HG03097 (cell line): ENCODE data around the gene FBXO38.
"Not testable (repeated sequence)": the region's sequence is repeated elsewhere in the genome, so short reads cannot be mapped to it uniquely, and the experiment has no call there.

ENCODE experiments used
- ATAC-seq: cut with Tn5 transposase; IDR thresholded peaks from one replicate; pipeline ENCODE4 v1.9.1; 2021; ENCODE audit not compliant: unreplicated experiment, low FRiP score

The FBXO38 gene

DNA sequence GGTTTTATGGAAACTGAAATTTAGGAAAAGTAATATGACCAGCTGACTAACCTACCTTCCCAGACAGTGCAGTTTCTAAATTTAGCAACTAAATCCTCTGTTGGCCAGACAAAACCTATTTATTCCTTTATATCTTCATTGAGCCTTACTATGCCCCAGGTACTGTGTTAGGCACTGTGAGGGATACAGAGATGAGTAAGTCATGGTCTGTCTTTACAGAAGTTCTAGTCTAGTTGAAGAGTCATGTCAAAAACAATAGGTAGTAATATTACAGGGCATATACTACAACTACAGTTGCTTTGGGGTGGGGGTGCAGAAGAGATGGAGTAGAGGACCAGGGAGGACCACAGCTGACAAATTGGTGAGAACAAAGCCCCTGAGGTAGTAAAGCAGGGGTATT lies 42.8 kb downstream of the FBXO38 start:
- ATAC-seq: no peak

DNA sequence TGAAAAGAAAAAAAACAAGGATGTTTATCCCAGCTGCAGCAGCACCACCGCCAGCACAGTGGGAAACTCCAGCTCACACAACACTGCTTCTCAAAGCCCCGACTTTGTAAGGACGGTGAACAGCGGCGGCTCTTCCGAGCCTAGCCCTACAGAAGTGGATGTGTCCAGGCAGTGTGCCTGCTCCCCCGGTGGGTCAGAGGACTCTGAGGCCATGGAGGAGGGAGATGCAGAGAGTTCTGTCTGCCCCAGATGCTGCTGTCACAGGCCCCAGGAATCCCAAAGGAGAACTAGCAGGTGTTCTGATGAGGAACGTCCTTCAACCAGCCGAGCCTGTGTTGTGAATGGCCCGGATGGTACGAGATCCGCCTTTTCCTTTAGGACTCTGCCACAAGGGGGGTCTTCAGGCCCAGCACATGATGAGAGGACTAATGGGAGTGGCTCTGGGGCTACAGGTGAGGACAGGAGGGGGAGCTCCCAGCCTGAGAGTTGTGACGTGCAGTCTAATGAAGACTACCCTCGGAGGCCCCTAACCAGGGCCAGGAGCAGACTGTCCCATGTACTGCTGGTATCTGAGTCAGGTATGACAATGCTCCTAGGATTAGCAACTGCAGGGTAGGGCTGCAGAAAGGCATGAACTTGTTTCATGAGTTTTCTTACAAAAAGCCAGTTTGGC lies 43.7 kb downstream of the FBXO38 start:
- no peak for ATAC-seq

DNA sequence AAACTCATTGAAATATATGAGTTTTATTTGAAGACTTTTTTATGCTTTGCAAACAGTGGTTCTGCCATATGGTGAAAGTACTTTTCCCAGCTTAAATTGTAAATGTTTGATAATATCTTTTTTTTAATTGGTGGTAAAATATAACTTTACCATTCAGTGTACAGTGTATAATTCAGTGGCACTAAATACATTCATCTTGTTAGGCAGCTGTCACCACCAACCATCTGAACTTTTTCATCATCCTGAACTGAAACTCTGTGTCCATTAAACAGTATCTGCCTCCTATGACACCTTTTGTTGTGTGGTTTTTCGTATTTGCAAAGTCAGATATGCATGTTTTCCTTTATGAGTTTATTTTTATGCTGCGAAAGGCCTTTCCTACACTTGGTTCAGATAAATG lies 45.1 kb downstream of the FBXO38 start:
- ATAC-seq: no peak

DNA sequence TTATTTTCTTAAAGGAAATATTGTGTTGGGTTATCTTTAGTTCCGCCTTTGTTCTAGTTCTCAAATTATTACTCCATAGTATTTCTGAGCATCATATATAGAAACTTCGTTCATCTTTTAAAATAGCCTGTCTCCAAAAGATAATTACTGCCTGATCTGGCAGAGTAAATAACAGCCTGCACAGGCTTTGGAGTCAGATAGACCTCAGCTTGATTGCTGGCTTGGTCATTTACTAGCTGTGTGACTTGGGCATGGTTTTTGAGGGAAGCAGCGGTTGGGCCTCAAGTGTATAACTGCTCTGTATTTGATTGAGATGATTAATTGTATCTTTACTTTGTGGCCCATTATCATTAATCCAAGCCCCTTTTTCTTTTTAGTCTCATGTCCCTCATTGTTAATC lies 50.1 kb downstream of the FBXO38 start:
- no peak for ATAC-seq

DNA sequence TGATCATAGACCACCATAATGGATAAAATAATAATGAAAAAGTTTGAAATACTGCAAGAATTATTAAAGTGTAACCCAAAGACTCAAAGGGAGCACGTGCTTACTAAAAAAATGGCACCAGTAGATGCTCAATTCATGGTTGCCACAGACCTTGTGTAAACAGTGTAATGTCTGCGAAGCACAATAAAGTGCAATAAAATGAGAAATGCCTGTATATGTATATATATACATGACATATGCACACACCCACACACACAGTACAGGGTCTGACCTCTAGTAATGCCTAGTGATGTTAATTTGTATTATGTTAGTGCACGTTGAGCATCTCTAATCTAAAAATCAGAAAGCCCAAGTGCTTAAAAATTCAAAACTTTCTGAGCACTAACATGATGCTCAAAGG lies 52.3 kb downstream of the FBXO38 start:
- ATAC-seq: no peak

DNA sequence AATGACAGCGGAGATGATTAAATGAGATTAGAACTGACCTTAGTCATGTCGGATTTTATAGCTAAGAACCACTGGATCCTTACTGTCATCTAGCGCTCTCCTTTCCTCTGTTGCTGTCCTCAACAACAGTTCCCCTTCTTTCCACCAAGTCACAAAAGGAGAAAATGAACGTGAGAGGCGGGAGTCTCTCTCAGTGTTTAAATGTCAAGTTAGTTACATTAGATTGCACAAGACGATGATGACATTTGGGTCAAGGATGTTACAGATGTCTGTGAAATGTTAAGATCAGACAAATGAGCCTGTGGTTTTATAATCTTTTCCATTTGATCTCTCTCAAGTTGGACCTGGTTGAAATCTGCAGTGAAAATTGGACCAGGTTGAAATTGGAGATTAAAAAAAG lies 53.5 kb downstream of the FBXO38 start:
- ATAC-seq: no peak

DNA sequence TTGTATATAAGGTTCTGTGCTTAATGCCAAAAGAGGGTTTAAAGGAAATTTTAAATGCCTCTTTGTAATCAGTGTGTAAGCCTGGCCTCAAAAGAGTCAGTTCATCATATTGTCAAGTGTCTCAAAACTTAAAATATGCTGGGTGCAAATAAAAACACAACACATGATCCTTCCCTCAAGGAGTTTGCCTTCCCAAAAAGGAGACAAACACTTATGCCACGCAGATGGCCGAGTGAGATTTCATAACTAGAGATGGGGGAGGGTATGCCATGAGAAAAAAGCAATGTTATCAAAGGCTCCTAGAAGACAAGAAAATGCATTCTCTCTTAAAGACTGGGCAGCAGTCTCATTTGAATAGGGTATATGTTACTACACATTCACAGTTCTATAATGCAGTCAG lies 55.2 kb downstream of the FBXO38 start:
- no peak for ATAC-seq

DNA sequence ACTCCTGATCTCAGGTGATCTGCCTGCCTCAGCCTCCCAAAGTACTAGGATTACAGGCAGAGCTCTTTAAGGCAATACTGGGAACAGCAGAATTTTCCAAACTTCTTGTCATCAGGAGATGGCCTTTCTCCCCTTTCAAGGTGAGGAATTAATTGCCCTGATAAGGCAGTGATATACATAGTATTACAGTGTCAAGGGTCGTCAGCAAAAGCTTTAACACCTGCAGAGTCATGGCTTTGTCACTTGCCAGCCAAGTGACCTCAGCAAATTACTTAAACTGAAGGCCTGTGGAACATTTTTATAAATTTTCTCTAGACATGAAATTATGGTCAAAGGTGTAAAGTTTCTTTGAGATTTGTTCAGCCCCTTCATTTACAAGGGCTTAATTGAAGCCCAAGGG lies 59.5 kb downstream of the FBXO38 start:
- no peak for ATAC-seq

DNA sequence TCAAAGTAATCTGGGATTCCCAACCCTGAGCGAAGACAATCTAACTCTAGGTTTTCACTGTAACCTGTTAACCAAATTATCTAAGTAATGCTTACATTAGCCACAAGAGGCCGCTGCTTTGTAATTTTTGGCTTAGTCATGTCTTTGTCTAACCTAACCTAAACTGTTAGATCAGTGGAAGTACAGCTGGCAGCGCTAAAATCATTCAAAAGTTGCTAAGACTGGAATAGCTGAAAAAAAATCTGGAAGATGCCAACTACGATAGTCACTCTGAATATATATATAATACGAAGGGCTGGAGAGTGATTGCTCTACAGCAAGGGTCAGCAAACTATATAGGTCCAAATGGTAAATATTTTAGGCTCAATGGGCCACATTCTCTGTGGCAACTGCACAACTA lies 60.2 kb downstream of the FBXO38 start:
- peak; percentile 78 for ATAC-seq

DNA sequence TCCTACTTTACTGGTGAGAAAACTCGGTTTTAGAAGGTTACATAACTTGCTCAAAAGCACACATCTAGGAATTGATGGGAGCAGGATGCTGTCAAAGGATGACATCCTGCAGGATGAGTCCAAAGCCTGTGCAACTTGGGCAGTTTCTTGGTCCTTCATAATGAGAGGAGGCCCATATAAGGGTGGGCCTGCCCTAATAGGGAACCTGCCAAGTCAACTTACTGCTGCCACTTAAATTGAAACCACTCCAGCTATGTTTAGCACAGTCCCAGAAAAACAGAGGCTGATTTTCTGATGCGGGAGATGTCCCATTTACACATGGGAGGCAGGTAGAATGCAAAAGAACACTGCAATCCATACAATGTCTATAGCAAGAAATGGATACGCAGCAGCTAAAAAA lies 61.8 kb downstream of the FBXO38 start:
- ATAC-seq: no peak

DNA sequence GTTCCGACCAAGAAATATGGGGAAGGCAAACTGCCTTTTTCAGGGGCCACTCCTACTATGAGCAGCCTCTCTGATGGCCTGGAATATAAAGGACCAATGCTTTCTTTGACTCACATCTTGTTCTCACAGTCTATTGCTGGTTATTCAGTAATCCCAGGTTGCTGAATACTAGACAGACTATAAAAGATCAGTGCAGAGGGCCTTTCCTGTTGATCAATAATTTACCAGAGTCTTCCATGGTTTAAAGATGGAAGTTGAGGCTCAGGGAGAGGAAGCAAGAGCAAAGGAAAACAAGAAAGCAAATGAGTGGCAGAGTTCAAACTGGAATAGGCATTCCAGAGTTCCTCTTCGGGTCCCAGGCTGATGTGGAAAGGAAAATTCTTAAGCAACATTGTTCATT lies 62.9 kb downstream of the FBXO38 start:
- ATAC-seq: no peak

DNA sequence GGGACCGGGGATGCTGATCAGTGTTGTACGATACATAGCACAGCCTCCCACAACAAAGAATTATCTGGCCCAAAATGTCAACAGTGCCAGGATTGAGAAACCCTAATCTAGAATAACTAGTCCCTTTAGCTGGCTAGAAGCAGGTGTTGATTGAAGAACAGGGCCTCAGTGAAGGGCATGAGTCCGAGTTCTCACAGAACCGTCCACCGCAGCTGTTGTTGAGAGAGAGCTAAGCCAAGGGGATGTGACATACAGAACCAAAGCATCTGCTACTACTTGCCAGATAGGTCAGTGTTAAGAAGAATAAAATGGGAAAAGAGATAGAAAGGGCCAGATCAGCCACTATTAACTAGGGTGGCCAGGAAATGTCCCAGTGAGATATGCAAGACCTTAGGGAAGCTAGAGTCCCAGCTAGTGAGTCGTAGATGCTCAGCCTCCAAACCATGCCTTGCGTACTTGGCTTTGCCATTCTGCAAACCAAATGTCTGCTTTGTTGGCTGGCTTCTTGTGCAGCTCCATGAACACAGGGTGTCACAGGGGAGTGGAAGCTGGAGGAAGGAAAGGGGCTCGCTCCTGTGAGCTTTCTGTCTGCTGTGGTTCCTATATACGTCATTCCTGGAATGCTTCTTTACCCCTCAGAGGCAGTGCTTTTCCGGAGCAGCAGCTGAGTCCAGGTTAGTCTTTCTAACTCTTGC lies 68.9 kb downstream of the FBXO38 start:
- ATAC-seq: no peak

DNA sequence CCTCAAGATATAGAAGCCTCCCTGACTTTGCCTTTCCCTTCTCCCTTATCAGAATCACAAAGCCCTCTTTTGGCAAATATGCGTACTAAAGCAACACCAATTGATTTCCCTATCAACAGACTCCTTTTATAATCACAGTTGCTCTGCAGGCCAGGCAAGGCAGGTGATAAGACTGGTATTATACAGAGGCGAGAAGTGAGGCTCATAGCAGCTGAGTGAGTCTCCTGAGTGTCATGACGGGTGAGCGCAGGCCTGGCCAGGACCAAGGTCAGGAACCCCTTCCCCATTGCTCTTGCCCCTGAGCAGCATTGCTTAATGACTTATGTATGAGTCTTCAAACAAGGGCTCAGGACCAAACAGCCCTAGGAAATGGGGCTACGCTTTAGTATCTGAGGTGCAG lies 70.8 kb downstream of the FBXO38 start:
- no peak for ATAC-seq

DNA sequence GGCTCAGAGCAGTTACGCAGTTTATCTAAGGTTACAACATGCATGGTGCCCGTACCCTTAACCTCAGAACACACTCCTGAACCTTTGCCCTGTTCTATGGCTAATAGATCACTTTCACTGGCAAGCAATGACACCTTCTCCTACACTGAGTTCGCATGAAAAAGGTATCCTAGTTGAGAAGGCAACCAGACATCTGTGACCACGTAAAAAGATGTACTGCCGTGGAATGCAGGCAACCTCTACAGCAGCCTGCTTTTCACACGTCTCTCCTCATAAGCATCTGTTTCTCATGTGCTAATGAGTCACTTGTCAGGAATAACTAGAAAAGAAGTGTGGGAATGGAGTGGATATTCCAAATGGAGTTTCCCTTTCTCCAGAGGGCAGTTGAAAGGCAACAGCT lies 71.4 kb downstream of the FBXO38 start:
- no peak for ATAC-seq

DNA sequence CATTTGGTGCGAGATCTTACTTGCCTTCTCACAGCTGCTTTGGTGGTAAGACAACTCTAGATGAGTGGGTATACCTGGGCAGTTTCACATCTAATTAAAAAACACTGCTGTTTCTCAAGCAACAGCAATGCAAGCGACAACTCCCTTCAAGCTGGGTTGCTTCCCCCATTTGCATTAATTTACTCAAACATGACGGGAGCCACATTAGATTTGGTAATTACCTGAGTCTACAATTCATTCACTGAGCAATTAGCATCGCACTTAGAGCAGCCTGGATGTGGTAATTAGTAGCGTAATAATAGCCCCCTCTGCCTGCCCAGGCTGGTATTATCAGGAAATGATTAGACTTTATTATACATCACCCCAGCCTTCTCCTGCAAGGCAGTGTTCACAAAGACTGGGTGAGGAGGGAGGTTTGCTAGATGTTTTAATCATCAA lies 73.4 kb downstream of the FBXO38 start:
- no peak for ATAC-seq

DNA sequence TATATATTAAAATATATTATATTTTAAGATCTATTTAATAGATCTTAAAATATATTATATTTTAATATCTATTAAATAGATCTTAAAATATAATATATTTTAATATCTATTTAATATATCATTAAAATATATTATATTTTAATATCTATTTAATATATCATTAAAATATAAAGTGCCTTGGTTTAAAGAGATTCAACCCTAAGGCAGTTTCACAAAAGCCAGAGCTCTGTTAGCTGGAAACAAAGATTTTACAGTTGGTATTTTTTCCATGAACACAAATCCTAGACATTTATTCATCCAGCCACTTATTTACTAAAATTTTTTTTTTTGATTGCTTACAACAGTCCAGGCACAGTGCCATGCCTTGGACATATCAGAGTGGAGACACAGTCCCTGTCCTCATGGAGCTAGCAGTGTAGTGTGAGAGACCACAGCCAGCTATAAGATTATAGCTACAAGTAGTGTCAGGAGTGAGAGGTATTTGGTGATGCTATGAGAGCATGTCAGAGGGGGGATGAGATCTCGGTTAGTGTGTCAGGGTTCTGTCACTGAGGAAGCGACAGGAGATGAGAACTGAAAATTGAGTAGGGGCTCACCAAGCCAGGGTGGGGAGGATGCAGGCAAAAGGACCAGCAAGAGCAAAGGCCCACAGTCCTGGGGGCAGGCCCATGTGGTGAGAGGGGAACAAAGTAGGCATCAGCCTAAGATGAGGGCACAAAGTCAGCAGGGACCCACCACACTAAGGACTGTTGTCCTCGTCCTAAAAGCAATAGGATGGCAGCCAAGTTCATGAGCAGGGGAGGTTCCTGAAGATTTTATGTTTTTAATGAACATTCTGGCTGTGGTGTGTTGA lies 74.5 kb downstream of the FBXO38 start:
- no peak for ATAC-seq

DNA sequence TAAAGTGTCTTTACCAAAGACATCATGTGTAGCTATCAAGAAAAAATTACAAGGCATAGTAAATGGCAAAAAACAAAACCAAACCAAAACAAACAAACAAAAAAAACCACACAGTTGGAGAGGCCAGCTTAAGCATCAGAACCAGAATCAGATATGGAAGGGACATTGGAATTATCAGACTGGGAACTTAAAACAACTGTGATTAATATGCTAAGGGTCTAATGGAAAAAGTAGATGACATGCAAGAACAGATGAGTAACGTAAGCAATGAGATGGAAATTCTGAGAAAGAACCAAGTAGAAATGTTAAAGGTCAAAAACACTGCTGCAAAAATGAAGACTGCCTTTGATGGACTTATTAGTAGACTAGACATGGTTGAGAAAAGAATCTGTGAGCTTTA lies 75.9 kb downstream of the FBXO38 start:
- no peak for ATAC-seq

DNA sequence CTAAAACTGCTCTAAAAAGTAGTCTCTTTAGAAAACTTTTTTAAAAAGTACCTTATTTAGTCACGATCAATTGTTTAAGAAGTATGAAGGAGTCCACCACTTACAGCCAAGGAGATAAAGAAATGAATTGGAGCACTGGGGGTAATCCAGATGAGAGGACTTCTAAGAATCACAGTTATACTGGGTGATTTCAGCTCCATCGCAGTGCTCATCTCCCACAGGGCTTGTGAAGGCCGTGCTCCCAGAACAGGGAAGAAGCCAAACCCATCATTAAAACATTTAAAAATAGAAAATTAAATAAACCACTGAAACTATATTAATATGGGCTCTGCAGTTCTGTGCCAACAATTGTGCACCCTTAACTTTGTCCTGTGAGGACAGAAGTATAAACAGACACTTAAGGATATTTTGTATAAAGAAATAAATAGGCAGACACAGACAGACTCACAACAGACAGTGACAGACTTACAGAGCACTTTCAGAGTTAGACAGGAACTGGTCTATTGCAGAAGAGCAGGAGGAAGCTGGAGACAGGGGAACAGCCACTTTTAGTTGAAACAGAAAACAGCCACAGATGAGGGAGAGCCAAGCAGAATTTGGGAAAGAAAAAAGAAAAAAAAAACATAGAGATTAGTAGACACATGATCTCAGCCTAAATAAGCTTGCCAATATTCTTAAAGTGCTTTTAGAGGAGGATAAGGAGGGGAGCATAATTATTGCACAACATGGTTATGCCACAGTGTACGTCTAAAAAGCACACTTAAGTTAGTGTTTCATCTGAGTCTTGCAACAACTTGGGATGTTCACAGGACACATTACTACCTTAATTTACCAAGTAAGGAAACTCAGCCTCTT lies 81.8 kb downstream of the FBXO38 start:
- ATAC-seq: no peak

DNA sequence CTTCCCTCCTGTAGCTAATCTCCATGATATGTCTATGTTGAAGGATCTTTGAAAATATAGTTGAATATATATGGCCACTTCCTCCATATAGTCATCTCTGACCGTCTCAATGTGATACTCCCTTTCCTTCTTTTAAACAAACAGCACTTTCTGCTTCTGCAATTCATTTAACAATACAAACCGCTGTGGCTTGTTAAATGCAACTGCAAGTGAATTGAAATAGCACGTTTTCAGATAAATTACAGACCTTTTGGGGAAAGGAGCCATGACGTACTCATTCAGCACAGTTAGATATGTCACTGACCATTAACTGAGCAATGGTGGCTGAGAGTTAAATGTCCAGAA lies 82.5 kb downstream of the FBXO38 start:
- ATAC-seq: no peak

DNA sequence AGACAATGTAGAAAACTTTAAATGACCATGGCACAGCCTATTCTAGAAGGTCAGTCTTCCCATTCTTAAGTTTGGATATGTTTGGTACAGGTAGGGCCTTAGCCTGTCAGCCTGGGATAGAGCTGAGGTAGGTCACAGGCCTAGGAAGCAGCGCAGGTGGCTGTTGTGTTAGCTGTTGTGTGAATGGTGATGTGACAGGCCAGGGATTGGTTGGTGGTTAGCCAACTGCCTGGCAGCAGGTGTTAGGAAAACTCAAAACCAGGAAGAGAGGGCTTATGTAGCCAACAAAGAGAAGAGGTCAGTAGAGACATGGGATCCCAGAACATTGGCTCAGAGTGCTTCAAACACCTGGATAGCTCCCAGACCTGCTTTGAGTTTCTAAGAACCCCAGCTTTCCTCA lies 84.2 kb downstream of the FBXO38 start:
- no peak for ATAC-seq

DNA sequence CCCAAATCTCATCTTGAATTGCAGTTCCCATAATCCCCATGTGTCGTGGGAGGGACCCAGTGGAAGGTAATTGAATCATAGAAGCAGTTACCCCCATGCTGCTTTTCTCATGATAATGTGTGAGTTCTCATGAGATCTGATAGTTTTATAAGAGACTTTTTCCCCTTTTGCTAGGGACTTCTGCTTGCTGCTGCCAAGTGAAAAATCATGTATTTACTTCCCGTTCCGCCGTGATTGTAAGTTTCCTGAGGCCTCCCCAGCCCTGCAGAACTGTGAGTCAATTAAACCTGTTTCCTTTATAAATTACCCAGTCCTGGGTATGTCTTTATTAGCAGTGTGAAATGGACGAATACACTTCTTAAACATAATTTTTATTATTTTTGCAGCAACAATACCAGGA lies 85.0 kb downstream of the FBXO38 start:
- not testable (repeated sequence) for ATAC-seq
